Stomach smooth muscle (tissue), 2 donors: ENCODE measurements around the gene MIR17HG.
"Not testable (repeated sequence)": the region's sequence is repeated elsewhere in the genome, so short reads cannot be mapped to it uniquely, and the experiment has no call there.

Experiments
- H3K27ac ChIP-seq: one replicate; pipeline ENCODE4 v1.7.0; 2013; ENCODE audit warnings: mild to moderate bottlenecking, low read length, inconsistent platforms
- H3K27me3 ChIP-seq, 2 donors: one replicate each; pipeline ENCODE4 v1.7.0; 2013; ENCODE audit warnings: low read length in 2 of 2; ENCODE audit not compliant: insufficient read depth in 2 of 2, control insufficient read depth in 1 of 2
- H3K36me3 ChIP-seq, 2 donors: one replicate each; pipeline ENCODE4 v1.7.0; 2013; ENCODE audit warnings: low read length in 2 of 2; ENCODE audit not compliant: control insufficient read depth in 2 of 2, insufficient read depth in 2 of 2
- H3K4me1 ChIP-seq: one replicate; pipeline ENCODE4 v1.7.0; 2013; ENCODE audit warnings: low read length; ENCODE audit not compliant: control insufficient read depth, insufficient read depth
- H3K4me3 ChIP-seq, 2 donors: one replicate each; pipeline ENCODE4 v1.7.0; 2013; ENCODE audit warnings: low read length in 2 of 2
- H3K9ac ChIP-seq, 2 donors: one replicate each; pipeline ENCODE4 v1.7.0; 2013; ENCODE audit warnings: low read length in 2 of 2, mild to moderate bottlenecking in 1 of 2
- H3K9me3 ChIP-seq, 2 donors: one replicate each; pipeline ENCODE4 v1.7.0; 2013; ENCODE audit warnings: low read length in 2 of 2; ENCODE audit not compliant: control insufficient read depth in 2 of 2
- donor health status: healthy.
- donor health status: Pancreatic carcinoma.

Gene MIR17HG

DNA sequence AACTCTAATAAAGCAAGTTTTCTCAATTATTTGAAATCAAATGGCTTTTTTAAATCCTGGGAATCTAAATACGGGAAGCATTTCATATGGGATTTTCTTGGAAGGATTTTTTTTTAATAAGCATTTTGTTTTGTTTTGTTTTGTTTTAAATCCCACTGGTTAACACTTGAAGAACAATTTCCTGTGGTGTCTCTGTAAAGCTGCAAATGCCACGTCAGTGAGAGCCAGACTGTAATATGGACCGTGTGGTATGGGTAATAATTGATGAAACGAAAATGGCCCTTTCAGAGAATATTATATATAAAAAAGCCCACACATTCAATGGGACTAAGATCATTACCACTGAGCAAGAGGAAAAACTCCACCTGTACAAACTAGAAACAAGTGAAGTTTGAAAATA is 33.9 kb upstream of the MIR17HG start:
- Histone ChIP-seq H3K4me1 (no peaks in the 10 kb centered on the region), H3K27me3 (peaks cover 0 to 3% of the 10 kb centered on the region in 2 donors), H3K27ac (no peak overlapping the region), H3K9me3 (no peaks in the 10 kb centered on the region), H3K36me3 (no peaks in the 10 kb centered on the region), H3K9ac (no peak overlapping the region), H3K4me3 (no peak overlapping the region)

DNA sequence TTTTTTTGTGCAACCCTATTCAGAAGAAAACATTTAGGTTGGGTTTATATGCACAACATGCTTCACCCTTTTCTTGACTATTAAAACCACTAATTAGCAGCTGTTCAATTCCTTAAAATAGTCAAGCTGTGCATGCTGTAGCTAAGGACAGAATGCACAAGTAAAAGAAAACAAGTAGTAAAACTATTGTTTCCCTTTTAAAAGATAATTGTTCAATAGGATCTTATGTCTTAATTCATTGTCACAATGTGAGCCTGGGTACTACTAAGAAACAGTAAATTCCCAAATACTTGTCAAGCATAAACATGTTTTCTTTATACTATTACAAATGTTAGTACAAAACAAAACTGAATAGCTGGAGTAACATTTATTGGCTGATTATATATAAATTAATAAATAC is 32.6 kb upstream of the MIR17HG start:
- Histone ChIP-seq H3K4me1 (no peaks in the 10 kb centered on the region), H3K9me3 (no peaks in the 10 kb centered on the region), H3K36me3 (no peaks in the 10 kb centered on the region), H3K27me3 (peaks cover under 1 to 3% of the 10 kb centered on the region in 2 donors), H3K4me3 (no peak overlapping the region), H3K27ac (no peak overlapping the region), H3K9ac (no peak overlapping the region)

DNA sequence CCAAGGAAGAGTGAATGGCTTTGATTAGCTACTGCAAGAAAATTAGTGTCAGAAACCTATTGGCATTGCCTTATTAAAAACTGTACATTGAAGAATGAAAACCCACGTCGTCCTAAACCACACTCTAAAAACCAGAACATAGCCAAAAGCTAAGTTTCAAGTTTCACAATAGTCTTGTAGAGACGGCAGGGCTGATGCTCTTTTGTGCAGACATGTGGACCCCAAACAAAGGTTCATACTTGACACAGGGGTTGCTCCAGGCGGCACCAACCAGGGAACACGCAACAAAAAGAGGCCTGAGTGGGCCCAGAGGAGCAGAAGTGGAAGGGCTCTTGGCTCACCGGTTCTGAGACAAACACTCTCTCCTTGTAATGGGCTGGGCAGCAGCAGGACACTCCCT is 28.6 kb upstream of the MIR17HG start:
- Histone ChIP-seq H3K4me3 (no peak overlapping the region), H3K36me3 (no peaks in the 10 kb centered on the region)

DNA sequence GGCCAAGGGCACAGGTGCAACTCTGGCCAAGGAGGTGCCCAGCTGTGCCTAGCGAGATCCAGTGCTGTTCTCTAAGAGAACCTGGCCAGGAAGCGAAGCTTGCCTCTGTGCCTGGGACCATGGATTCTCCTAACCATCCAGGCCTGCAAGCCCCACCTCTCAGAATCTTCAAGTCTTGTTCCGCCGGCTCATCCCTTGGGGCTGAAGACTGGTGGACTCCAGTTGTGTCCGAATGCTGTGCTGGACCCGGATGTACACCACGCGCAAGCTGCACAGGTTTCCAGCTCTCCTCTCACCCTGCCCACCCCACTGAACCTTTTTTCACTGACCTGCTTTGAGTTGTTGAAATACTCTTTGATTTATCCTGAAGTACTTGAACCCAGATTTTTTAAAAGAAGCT is 27.5 kb upstream of the MIR17HG start:
- Histone ChIP-seq H3K27me3 (peaks cover 2 to 3% of the 10 kb centered on the region in 2 donors), H3K36me3 (no peaks in the 10 kb centered on the region), H3K27ac (no peak overlapping the region), H3K9ac (no peak overlapping the region), H3K9me3 (no peaks in the 10 kb centered on the region), H3K4me1 (no peaks in the 10 kb centered on the region), H3K4me3 (no peak overlapping the region)

More for the DNA sequence above, 28.6 kb upstream of the MIR17HG start:
- H3K9ac ChIP-seq = no peak overlapping the region
- H3K9me3 ChIP-seq = no peaks in the 10 kb centered on the region
- no peaks in the 10 kb centered on the region for H3K4me1 ChIP-seq
- no peak overlapping the region for H3K27ac ChIP-seq
- peaks cover 2 to 6% of the 10 kb centered on the region in 2 donors for H3K27me3 ChIP-seq

DNA sequence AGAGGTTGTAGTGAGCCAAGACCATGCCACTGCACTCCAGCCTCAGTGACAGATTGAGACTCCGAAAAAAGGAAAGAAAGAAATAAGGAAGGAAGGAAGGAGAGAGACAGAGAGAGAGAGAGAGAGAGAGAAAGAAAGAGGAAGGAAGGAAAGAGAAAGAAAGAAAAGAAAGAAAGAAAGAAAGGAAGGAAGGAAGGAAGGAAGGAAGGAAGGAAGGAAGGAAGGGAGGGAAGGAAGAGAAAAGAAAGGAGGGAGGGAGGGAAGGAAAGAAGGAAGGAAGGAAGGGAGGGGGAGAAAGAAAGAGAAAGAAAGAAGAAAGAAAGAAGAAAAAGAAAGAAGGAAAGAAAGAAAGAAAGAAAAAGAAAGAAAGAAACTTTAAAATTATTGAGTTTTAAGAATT is 26.5 kb upstream of the MIR17HG start:
- H3K27me3 ChIP-seq, H3K9ac ChIP-seq, H3K4me1 ChIP-seq, H3K9me3 ChIP-seq, H3K36me3 ChIP-seq, H3K4me3 ChIP-seq, H3K27ac ChIP-seq: not testable (repeated sequence)

DNA sequence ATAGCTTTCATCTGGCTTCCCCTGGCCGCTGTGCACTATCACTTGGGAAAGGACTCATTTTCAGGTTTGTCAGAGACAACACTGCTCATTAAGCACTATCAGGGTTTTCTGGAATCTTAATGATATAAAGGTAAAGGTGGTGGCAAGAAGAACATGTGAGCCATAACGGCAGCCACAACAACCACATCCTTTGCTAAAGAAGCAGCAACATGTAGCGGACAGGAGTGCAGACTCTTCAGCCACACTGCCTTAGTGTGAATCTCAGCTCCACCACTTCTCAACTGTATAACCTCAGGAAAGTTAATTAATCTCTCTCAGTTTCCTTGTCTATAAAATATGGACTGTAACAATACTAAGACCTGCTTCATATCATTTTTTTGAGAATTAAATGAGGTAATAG is 24.1 kb upstream of the MIR17HG start:
- Histone ChIP-seq H3K9ac (no peak overlapping the region), H3K27ac (no peak overlapping the region), H3K4me1 (no peaks in the 10 kb centered on the region), H3K36me3 (no peaks in the 10 kb centered on the region), H3K9me3 (no peaks in the 10 kb centered on the region), H3K27me3 (peaks cover 2 to 3% of the 10 kb centered on the region in 2 donors), H3K4me3 (no peak overlapping the region)

DNA sequence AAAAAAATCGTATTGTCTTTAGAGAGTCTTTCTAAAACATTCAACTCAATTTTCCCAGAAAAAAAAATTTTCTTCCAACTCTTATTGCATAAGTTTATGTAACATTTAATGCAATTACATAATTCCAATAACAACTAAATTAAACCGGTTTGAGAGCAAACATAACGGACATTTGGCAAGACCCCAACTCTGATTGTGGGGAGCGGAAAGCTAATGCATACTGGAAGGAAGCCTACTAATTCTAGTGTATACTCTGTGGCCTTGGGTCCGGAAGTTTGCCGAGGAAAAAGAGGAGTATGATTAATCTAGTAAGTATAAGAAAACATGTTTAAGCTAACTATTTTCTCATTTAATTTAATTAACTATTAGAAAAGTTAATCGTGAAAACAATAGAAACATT is 21.3 kb upstream of the MIR17HG start:
- Histone ChIP-seq H3K9me3 (no peaks in the 10 kb centered on the region), H3K27me3 (peaks cover 0 to 3% of the 10 kb centered on the region in 2 donors), H3K27ac (no peak overlapping the region), H3K4me1 (no peaks in the 10 kb centered on the region), H3K4me3 (no peak overlapping the region), H3K9ac (no peak overlapping the region), H3K36me3 (no peaks in the 10 kb centered on the region)

DNA sequence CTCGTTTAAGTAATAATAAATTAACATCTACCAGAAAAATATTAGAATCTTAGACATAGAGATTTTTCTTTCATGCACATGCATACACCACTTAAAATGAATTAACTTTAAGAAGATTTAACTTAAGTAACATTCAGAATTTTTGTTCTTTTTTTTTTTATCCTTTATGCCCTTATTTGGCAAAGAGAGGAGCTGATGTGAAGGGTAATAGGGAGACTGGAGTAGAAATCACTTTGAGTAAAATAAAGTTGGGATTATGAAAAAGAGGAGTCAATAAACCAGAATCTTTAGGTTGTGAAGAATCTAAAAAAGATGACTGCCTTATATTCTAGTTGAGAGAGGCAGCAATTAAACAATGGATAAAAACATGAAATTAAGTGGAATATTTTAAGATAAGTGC is 18.8 kb upstream of the MIR17HG start:
- Histone ChIP-seq H3K36me3 (no peaks in the 10 kb centered on the region), H3K9me3 (no peaks in the 10 kb centered on the region), H3K27ac (no peak overlapping the region), H3K9ac (no peak overlapping the region), H3K4me1 (no peaks in the 10 kb centered on the region), H3K27me3 (no peaks in the 10 kb centered on the region), H3K4me3 (no peak overlapping the region)

DNA sequence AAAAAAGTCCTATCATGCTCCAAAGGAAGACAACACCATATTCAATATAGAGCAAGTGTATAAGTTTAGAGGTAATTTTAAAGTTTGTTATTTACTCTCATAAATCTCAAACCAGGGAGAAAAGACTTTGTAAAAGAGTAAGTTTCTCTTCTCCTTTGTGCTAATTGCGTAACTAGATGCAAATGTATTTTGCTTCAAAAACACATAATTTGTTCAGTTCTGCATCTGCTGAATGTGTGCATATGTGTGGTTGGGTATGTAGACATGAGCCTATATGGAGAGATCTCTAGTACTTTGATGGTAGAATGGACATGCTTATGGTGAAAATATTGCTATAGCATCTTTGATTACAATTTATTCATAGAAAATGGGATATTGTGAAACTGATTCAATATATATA is 17.8 kb upstream of the MIR17HG start:
- Histone ChIP-seq H3K9me3 (no peaks in the 10 kb centered on the region), H3K36me3 (no peaks in the 10 kb centered on the region), H3K27me3 (no peaks in the 10 kb centered on the region), H3K9ac (no peak overlapping the region), H3K4me3 (no peak overlapping the region), H3K4me1 (no peaks in the 10 kb centered on the region), H3K27ac (no peak overlapping the region)

DNA sequence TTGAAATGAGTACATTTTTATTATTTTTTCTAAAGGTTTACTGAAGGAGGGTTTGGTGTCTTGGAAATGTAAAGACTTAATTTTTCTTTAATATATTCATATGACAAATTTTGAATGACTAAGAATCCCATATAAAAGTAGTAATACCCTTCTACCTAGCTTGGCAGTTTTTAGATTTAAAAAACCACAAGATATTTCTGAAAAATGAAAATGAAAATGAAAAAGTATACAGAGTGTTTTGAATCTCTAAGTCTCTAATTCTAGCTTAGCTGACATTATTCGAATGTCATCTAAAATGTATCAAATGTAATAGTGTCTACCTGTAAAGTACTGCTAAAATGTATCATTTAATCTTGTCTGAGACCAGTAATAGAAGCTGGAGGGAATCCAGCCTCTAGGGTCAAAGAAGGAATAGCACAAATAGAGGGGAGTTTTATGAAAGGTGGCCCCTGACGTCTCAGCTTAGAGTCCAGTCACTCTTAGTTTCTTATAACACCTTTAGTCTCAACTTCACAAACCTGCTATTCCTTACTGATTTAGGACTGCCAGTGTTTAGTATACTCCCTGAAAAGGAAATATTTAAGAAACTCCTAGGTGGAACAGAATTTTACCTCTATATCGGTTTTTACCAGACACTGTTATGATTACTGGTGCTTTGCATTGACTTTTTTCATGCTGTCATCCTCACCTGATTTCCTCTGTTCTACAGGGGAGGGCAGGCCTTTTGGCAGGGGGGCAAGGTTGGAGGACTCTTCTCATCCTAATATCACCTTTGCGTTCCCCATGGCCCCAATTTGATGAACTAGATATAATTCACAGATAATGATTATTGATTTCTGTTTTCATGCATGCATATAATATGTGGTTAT is 16.2 kb upstream of the MIR17HG start:
- Histone ChIP-seq H3K27ac (no peak overlapping the region), H3K36me3 (no peaks in the 10 kb centered on the region), H3K9ac (no peak overlapping the region), H3K9me3 (no peaks in the 10 kb centered on the region), H3K4me3 (no peak overlapping the region), H3K27me3 (no peaks in the 10 kb centered on the region), H3K4me1 (no peaks in the 10 kb centered on the region)

DNA sequence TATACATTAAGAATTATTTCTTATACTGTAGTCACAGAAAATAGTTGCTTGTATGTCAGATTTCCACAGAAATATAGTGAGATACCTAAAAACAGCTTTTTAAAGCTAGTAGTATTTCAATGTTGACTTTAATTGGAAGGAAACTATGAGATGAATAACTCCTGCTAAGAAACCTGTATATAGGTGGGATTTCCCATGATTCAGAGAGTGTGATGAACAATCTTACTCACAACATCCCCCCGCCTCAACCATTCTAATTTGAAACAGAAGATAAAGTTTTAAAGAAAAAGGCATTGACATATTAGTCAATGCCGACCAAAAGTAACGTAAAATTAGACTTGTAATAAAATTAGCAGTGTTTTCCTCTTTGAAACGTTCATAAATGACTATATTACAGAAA is 1.4 kb upstream of the MIR17HG start:
- Histone ChIP-seq H3K27ac (no peak overlapping the region), H3K4me1 (peaks cover 7% of the 10 kb centered on the region), H3K9ac (no peak overlapping the region), H3K36me3 (peaks cover 3 to 7% of the 10 kb centered on the region in 2 donors), H3K4me3 (no peak overlapping the region), H3K27me3 (no peaks in the 10 kb centered on the region), H3K9me3 (no peaks in the 10 kb centered on the region)
